GM19397 (cell line): Measurements from ENCODE around the gene SAMD14.

Source experiments
- ATAC-seq: cut with Tn5 transposase; IDR thresholded peaks from one replicate; pipeline ENCODE4 v1.9.1; 2021; ENCODE audit warnings: mild to moderate bottlenecking, moderate library complexity; ENCODE audit not compliant: unreplicated experiment

SAMD14 gene

GRCh38 chr17:50097926-50098325 is 32.0 kb downstream of the SAMD14 start:
- ATAC-seq = no peak

GRCh38 chr17:50097455-50097854 is 32.5 kb downstream of the SAMD14 start:
- no peak for ATAC-seq

- no peak for ATAC-seq
Observed at GRCh38 chr17:50096758-50097157, 33.2 kb downstream of the SAMD14 start.

GRCh38 chr17:50096092-50096491 is 33.9 kb downstream of the SAMD14 start:
- ATAC-seq = no peak

GRCh38 chr17:50095626-50096037 is 34.3 kb downstream of the SAMD14 start:
- ATAC-seq = no peak

- peak; percentile 90 for ATAC-seq
Observed at GRCh38 chr17:50094753-50095619, 35.0 kb downstream of the SAMD14 start, which contains the start of gene PDK2. Gene PDK2 (plus strand): TSS chr17:50095351. CDS start chr17:50095436, 85 bp downstream.

- peak; percentile 34 for ATAC-seq
Observed at GRCh38 chr17:50094243-50094752, 35.7 kb downstream of the SAMD14 start.

GRCh38 chr17:50093807-50094206 is 36.2 kb downstream of the SAMD14 start:
- ATAC-seq = no peak

GRCh38 chr17:50093246-50093645 is 36.7 kb downstream of the SAMD14 start:
- ATAC-seq = no peak

- ATAC-seq = no peak
Observed at GRCh38 chr17:50091918-50092285, 38.1 kb downstream of the SAMD14 start.

- ATAC-seq = no peak
Observed at GRCh38 chr17:50090971-50091917, 38.7 kb downstream of the SAMD14 start.

GRCh38 chr17:50090071-50090470 is 39.9 kb downstream of the SAMD14 start:
- ATAC-seq = no peak

- no peak for ATAC-seq
Observed at GRCh38 chr17:50088952-50089825, 40.8 kb downstream of the SAMD14 start.

- no peak for ATAC-seq
Observed at GRCh38 chr17:50087912-50088405, 42.0 kb downstream of the SAMD14 start.

- ATAC-seq = no peak
Observed at GRCh38 chr17:50087246-50087911, 42.6 kb downstream of the SAMD14 start.

- no peak for ATAC-seq
Observed at GRCh38 chr17:50081757-50082156, 48.2 kb downstream of the SAMD14 start.

- ATAC-seq = no peak
Observed at GRCh38 chr17:50080827-50081226, 49.1 kb downstream of the SAMD14 start.

GRCh38 chr17:50080096-50080480 is 49.9 kb downstream of the SAMD14 start:
- ATAC-seq = no peak

GRCh38 chr17:50079334-50080095 is 50.4 kb downstream of the SAMD14 start:
- ATAC-seq = no peak
